DMS114 treated with DMSO at 0.1 percent for 48 hours (cell line): Measurements from ENCODE around the gene CDC25B.

Experiments used
- DNase-seq: peaks from one replicate; lab custom pipeline; 2025; ENCODE audit not compliant: unreplicated experiment; lab: John Stamatoyannopoulos, UW

CDC25B gene

DNA sequence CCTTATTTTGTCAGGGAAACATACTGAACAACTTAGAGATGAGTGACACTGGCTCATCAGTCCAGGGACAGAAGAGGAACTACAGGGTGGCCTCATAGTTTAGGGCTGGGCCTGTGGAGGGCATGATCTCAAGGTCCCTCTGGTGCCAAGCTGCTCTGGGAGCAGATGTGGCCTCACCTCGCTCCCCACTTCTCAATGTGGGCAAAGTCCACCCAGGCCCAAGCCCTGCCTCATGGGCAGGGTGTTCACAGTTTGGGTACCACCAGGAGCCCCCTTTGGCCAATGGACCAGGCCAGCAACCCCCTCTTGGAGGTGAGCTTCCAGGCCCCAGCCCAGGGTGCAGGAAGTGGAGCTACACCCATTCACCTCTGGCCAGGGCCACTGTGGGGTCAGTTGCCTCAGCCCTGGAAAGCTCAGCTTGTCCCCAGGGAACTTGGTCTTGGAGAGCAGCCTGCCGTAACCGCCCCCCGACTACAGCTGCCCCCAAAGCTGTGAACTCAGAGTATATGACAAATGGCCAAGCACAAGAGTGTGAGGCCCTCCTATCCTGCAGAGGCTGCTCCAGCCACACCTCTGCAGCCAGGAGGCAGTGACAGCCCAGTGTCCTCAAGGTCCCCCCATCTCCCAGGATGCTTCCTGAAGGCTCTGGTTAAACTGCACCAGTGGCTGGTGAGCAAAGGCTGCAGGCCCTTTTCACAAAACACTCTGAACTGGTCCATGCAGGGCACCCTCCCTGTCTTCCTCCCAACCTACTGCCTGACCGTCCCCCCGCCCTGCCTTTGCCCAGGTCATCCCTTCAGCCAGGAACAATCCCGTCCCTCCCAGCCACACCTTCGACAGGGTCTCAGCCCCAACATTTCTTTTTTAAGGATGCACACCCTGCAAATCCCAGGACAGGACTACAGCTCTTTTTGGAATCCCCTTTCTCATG is 32.2 kb upstream of the CDC25B start:
- DNase-seq = no peak

DNA sequence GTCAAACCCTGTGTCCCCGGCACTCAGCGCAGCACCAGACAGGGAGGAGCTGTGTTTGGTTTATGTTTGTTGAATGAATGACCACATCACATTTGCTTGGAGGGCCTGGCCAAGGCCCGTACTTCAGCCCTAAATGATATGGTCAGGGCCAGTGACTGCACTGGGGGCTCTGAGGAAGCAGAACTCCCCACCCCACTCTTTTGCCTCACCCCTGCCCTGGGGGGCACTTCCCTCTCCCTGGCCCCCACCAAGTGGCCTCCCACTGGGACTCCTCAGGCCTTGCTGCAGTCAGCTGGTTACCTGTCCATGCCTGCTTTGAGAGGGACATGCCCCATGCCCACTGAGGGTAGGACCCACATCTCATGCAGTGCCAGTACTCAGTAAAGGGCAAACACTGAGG is 31.5 kb upstream of the CDC25B start:
- no peak for DNase-seq

DNA sequence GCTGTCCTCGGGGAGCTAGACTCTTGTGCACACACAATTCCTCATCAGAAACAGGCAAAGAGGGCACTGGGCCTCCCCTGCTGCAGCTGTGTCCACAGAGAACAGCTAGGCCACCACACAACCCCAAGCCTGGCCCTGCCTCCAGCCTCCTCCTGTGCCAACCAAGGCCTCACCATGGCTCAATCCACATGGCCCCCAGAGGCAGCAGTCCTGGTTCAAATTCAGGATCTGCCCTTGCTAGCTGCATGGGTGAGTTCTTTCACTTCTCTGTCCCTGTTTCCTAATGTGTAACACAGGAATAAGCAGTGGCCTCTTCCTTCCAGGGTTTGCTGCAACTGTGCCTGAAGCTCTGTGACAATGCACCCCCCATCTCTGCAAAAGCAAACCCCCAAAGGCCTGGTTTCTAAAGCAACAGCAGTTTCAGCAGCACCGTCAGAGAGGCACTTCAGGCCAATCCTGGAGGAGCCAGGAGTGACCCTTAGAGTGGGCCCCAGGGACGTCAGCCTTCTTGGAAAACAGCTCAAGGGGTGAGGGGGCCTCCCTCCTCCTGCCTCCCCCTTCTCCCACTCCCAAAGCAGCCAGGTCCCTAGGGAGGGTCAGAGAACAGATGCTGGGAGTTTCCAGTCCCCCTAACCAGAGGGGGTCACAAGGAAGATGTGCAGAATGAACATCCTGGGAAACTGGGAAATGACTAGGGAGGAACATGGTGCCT is 30.8 kb upstream of the CDC25B start:
- DNase-seq = no peak

DNA sequence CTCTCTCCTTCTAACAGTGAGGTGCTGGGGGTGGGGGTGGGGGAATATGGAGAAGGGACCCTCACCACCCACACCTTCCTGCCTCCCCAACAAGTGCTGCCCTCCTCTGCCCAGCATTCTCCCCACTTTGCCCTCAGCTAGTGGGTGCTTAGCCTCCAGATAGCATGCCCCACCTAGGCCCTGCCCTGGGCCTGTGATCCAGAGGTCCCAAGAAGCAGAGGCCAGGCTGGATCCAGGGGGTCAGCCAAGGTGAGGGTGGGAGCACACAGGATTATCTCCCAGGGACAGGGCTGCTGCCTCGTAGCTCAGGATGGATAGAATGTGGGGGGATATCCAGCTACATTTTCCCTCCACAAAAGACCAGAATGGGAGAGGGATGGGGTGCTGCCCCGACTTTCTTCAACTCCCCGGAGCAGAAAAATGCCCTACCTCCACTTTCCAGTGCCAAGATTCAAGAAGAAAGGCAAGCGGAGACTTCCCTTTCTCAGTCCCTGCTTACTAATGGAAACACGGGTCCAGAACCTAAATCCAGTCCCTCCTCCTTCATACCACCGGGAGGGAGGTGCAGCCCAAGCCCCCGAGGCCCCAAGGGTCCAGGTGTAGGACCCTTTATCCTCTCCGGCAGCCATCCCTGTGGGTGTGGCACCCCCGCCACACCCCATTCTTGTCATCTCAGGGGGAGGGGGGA is 29.5 kb upstream of the CDC25B start:
- no peak for DNase-seq

DNA sequence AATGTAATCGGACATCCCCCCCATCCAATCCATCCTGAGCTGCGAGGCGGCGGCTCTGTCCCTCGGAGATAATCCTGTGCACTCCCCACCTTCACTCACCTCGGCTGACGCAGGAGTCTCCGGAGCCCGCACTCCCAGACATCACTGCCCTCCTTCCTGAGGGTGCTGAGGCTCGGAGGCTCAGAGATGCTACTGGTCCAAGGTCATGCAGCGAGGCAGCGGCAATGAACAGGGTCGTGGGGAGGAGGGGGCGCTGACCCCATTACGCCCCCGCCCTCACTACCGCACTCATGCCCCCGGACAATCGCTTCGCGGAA is 29.0 kb upstream of the CDC25B start:
- DNase-seq = no peak

DNA sequence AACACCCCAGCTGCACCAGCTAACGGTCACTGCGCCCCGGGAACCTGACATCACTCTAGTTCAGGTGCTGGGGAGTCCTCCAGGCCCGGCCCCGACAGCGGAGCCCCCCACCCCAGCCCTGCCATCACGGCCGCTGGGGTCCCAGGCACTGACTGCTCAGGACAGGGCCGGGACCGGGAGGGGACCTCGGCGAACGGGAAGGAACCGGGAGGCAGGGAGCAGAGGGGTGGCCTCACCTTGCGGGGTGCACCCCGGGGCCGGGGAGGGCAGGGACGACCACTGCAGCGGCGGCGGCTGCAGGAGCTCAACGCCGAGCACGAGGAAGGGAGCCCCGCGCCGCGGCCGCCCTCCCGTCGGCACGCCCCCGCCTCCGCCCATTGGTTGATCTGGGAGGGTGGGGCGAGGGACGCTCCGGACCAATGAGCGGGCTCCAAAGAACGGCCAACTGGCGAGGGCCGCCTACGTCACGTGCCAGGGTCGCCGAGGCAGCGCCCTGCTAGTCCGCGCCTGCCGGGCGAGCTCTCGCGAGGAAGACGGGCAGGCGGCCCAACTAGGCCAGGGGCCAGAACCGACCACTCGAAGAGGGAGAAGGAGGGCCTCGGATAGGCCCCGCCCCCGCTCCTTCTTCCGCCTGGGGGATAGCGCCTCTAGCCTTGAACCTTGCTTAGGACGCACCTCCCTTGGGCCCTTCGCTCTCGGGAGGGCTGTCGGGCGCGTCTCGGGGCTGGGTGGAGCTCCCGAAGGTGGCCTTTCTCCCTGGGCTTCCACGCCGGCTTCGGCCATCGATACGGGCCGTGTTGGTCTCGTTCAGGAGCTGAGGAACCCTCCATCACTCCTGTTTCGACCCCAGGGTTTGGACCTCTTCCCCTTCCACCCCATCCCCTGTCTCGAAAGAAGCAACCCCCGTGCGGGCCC is 28.4 kb upstream of the CDC25B start, which contains the start of gene ADISSP:
Gene ADISSP (minus strand): TSS at position 327 of the 915 bp plus-strand sequence. CDS start 7,653 bp downstream, outside the sequence.
- peak; percentile 94 for DNase-seq

DNA sequence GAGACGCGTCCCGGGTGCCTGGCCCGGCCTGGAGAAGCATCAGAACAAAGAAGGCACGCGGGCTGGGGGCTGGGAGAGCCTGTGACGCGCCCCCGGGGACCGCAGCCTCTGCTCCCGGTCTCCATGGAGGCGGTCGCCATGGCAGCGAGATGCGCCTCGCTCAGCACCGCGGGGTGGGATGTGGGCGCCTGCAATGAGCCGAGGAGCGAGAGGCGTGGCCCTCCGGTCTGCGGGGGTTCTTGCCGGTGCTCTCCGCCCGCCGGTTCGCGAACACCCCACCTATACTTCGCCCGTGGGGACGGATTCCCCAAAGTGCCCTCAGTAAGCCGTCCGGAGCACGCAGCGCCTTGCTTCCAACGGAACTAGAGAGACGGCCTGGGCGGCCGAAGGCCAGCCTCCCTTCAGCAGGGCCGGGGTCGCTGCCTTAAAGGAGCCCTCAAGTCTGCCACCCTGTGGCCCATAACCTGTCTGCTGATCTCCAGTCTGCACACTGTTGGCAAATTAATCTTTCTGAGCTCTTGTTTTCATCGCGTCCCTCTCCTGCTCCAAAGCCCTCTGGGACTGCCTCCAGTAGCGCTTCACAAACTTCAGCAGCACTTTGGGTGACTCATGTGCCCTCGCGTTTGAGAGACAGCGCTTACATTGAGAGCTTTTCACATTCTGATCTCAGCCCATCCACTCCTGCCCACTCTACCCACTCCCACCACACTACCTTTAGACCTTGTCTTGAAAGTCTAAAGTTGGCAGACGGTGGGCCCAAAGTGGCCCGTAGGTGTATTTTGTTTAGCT is 27.6 kb upstream of the CDC25B start:
- DNase-seq = peak; percentile 68

DNA sequence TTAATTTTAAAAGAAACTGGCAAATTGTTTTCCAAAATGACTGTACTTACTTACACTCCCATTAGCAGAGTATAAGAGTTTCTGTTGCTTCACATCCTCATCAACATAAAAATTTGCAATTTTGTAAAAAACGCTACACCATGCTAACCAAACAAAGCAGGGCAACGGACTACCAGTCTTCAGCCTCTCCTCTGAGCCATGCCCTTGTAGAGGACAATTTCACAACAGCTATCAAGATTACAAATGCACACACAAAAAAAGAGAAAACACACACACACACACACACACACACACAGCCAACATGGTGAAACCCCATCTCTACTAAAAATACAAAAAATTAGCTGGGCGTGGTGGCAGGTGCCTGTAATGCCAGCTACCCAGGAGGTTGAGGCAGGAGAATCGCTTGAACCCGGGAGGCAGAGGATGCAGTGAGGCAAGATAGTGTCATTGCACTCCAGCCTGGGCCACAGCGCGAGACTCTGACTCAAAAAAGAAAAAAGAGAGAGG is 24.5 kb upstream of the CDC25B start:
- no peak for DNase-seq

DNA sequence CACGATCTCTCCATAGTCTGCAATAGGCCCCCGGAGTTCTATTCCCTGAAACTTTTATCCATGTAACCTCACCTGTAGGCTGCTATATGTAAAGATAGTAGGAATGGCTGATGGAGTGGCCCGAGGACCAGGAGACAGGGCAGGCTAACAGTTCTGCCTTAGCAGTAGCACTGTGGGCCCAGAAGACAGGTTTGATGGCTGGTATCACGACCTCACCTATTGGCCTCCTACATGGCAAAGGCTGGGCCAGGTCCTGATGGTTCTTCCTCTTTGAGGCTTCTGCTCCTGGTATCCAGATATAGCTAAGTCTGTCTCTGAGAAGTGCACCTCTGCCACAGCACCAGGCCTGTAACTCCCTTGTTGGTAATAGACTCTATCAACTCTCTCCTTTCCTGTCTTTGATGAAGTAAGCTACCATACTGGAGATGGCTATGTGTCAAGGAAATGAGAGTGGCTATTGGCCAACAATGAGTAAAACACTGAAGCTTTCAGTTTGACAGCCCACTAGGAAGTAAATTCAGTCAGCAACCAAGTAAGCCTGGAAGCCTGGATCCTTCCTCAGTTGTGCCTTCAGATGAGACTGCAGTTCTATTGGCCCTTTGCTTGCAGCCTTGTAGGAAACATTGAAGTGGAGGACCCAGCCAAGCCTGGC is 20.5 kb upstream of the CDC25B start:
- DNase-seq = no peak

DNA sequence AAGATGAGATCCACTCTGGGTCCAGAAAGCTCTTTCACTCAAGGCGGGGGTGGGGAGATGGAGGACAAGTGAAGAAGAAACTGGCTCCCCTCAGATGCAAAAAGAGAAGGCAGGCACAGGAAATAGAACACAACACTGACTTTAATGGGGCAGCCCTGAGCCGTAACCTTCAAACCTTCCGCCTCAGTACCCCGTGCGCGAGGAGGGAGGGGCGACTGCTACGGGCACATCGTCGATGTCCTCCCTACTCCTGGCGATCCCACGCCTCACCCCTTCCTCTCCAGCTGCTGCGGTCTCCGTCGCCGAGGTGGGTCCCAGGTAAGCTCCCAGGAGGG is 18.8 kb upstream of the CDC25B start:
- no peak for DNase-seq

DNA sequence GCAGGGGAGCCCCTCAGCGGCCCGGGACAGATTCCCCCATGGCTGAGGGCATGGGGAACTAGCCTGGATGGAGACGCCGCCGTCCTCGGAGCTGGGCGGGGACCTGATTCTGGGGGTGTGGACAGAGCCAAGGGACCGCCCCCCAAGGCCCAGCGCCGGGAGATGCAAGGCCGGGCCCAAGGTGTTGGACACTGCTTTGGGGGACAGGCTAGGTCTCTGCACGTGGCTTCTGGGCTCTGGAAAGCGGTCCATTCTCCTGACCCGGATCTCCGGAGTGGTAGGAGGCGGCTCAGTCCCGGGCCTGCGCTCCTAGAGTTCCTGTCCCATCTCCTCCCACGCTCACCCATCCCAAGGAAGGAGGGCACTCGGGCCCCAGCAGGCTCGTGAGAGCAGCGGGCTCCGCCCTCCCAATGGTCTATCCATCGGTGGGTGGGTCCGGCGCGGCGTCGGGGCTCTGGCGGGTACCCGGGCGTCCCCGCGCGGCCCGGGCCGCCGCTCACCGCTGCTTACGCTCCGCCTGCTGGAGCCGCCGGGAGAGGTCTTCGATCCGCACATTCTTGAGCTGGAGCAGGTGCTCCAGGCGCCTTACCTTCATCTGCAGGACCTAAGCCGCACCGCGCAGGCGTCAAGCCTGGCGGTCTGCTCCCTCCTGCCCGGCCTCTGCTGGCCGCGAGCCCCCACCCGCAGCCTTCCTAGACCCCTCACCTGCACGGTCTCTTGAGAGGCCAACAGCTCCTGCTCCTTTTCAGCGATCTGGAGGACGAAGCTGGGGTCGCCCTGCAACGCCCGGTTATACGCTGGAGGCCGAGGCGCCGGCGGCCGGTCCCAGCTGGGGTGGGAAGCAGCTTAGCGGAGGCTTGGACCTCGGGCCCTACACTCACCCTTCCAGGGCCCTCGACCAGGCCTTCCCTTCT is 18.1 kb upstream of the CDC25B start:
- peak; percentile 76 for DNase-seq

DNA sequence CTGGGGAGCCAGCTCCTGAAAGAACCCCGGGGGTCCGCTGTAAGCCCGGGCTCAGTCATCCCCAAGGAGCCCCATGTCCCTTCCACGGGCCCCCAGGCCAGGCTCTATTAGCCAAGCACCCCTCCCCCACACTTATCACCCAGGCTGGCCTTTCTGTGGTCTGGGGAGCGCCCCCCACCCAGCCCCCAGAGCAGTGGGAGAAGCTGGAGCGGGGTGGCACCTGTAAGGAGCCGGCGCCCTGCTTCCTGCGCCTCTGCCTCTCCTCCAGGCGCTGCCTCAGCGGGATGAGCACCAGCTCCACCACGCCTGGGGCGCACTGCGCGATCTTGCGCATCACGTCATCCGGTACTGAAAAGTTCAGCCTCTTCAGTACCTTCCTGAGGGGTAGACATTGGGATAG is 17.1 kb upstream of the CDC25B start:
- no peak for DNase-seq

DNA sequence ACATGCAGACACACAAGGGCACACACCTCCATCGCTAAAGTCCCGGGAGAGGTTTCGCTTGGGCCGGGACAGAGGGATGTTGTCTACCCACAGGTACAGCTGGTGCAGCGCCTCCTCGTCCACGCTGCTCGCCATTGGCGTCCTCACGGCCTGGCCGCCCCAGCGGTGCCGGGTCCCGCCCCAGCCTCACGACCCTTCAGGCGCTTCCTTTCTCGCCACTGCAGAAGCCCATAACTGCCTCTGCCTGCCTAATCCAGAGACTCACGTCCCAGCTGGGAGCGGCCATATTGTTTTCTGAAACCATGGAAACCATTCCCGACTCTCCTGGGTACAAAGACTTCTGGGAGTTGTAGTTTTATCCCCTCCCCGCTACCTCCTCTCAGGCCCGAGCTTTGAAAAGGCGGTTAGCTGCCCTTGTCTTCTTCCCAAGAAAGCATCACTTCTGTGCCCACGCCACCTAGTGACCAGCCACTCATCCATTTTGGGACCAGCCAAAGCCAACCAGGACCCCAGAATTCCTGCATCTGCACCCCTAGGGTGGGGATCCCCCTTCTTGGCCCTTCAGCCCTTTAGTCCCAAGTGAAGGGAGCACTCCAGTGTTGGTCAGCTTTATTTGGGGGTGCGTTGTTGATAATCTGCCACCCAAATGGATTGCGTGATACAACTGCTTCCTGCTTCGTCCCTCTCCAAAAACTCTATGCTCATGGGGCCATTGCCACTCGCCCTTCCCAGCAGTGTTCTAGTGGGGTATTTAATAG is 14.8 kb upstream of the CDC25B start, which contains the start of gene SPEF1:
Gene SPEF1 (minus strand): TSS at position 296 of the 758 bp plus-strand sequence. CDS start 161 bp downstream, at position 135.
- peak; percentile 98 for DNase-seq

DNA sequence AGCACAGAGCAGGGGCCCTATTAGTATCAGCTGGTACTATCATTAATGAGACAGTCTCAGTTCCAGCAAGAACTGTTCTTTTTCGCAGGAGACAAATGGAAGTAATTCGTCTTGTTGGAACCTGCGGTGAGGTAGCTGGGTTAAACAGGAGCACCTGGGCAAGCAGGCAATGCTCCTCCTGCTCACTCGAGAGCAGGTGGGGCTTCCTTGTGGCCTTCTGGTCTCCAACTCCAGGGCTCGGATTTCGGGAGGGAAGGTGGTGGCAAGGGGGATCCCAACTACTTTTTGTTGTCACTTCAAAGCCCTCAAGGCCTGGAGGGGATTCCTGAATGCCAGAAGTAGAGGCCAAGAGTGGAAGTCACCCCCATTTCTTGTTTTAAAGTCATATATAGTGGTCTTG is 13.5 kb upstream of the CDC25B start:
- no peak for DNase-seq

DNA sequence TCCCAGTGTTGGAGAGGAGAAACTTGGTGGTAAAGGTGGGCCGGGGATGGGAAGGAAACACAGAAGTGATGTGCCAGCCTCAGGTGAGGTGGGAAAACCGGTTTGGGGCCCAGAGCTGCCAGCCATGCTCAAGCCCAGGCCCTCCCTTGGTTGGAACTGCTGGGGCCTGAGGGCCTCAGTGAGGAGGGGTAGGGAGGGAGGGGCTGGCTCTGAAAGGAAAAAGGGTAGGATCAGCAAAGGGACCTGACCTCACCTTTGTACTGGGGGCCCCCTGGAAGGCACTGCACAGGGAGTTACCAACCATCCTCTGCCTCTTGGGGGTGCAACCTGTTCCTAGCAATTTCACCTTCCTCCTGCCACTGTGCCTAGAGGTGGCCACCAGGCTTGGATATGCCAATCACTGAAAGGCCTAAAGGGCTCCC is 13.0 kb upstream of the CDC25B start:
- no peak for DNase-seq

DNA sequence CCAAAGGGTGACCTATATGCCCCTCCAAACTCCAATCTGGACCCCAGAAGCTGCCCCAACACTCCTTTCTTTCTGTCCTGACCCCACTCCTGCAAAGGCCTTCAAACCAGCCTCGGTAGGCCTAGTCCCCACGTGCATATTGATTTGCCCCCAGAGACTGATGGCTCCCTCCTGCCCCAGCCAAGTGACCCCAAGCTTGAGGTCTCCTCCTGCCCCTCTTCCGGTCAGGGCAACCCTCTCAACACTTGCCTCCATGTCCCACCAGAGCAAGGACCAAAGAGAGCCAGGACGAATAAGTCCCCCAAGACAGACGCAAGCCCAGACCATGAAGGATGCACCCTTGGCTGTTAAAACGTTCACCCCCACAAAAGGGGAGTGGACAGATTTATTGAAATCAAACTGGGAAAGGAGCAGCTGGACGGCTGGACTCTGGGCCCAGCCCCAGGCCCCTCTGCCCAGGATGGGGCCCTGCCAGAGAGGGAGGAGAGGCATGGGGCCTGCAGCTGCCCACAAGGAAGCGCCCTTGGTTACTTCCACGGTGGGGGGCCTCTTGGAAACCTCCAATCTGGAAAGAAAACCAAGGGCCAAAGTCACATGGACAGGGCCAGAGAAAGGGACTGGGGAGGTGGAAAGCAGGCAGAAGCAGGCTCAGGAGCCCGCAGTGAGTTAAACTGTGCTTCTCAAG is 12.5 kb upstream of the CDC25B start:
- DNase-seq = no peak
